OCI-LY7 (cell line): Measurements from ENCODE around the gene LRRC57. TPM values are rescaled to one million over a fixed set of nuclear protein-coding genes. Genes with fewer than 3 reads are reported as not detected.

ENCODE experiments used
- BruUV-seq: library from RNA; stranded (reverse); fragments of 400-500 nt; replicated peaks from 2 replicates; lab custom pipeline; 2021; lab: Mats Ljungman, UMichigan
- CTCF ChIA-PET: fragments of 300-600 bp; sonication (Branson Sonifier 250); formaldehyde crosslinking; loops from one replicate; lab custom pipeline; 2022; ENCODE audit warnings: antibody characterized with exemption; ENCODE audit not compliant: unreplicated experiment; lab: Charles Lee
- POLR2A ChIA-PET: fragments of 300-600 bp; sonication (Branson Sonifier 250); formaldehyde crosslinking; loops from one replicate; lab custom pipeline; 2022; ENCODE audit warnings: antibody characterized with exemption; lab: Charles Lee
- DNase-seq: peaks from one replicate; pipeline ENCODE4 v3.0.0-alpha.2; 2015; ENCODE audit warnings: low spot score
- H2AFZ ChIP-seq: fragments of 200-600 bp; sonication (generic), shearing (Covaris generic); 2 replicates; pipeline ENCODE4 v1.6.1; 2014; ENCODE audit warnings: mild to moderate bottlenecking, antibody characterized with exemption, low read length, moderate library complexity
- H3K27ac ChIP-seq: fragments of 200-600 bp; sonication (generic); 2 replicates; pipeline ENCODE4 v1.5.1; 2014; ENCODE audit warnings: mixed run types, low read depth, mild to moderate bottlenecking, moderate library complexity, low read length, inconsistent platforms; ENCODE audit not compliant: poor library complexity, severe bottlenecking
- H3K36me3 ChIP-seq: fragments of 200-600 bp; sonication (generic); 2 replicates; pipeline ENCODE4 v1.6.1; 2014; ENCODE audit warnings: mild to moderate bottlenecking, antibody characterized with exemption, low read length, moderate library complexity, mixed read lengths; ENCODE audit not compliant: insufficient read depth
- H3K4me1 ChIP-seq: fragments of 200-600 bp; sonication (generic); 2 replicates; pipeline ENCODE4 v1.5.1; 2014; ENCODE audit warnings: mild to moderate bottlenecking, low read length; ENCODE audit not compliant: insufficient read depth, poor library complexity, severe bottlenecking
- H3K4me2 ChIP-seq: fragments of 200-600 bp; sonication (generic); 2 replicates; pipeline ENCODE4 v1.6.1; 2014; ENCODE audit warnings: mild to moderate bottlenecking, low read length
- H3K4me3 ChIP-seq: fragments of 200-600 bp; sonication (generic); 2 replicates; pipeline ENCODE4 v1.5.1; 2014; ENCODE audit warnings: mild to moderate bottlenecking, low read depth, low read length; ENCODE audit not compliant: poor library complexity, severe bottlenecking
- H3K79me2 ChIP-seq: fragments of 200-600 bp; sonication (generic); 2 replicates; pipeline ENCODE4 v1.6.1; 2016; ENCODE audit warnings: low read depth, mild to moderate bottlenecking, low read length, moderate library complexity, mixed read lengths; ENCODE audit not compliant: insufficient read depth
- H3K9me2 ChIP-seq: fragments of 200-600 bp; sonication (generic); 2 replicates; pipeline ENCODE4 v1.6.1; 2016; ENCODE audit warnings: mild to moderate bottlenecking, low read length, mixed read lengths; ENCODE audit not compliant: insufficient read depth
- H3K9me3 ChIP-seq: fragments of 200-600 bp; sonication (generic); 2 replicates; pipeline ENCODE4 v1.6.1; 2014; ENCODE audit warnings: mild to moderate bottlenecking, mixed run types, low read length, mixed read lengths
- H4K20me1 ChIP-seq: fragments of 200-600 bp; sonication (generic); 2 replicates; pipeline ENCODE4 v1.6.1; 2014; ENCODE audit warnings: mild to moderate bottlenecking, antibody characterized with exemption, low read length, moderate library complexity, mixed read lengths; ENCODE audit not compliant: insufficient read depth
- CTCF ChIP-seq: fragments of 200-600 bp; sonication (generic); conservative IDR thresholded peaks from 2 replicates; pipeline ENCODE4 v1.5.1; 2014; ENCODE audit warnings: mild to moderate bottlenecking, antibody characterized with exemption, low read length, moderate library complexity, mixed read lengths
- EZH2phosphoT487 ChIP-seq: fragments of 200-600 bp; sonication (generic); IDR thresholded peaks from 2 replicates; pipeline ENCODE4 v1.6.1; 2018; ENCODE audit warnings: low read depth, borderline replicate concordance, mild to moderate bottlenecking, mixed run types, antibody characterized with exemption, low read length, moderate library complexity, mixed read lengths
- intact Hi-C: fragments of 100-400 bp; cut with micrococcal nuclease; formaldehyde crosslinking; loops from one replicate; pipeline ENCODE4 v1.10.0; 2022; ENCODE audit not compliant: unreplicated experiment
- total RNA-seq, 2 experiments: library from RNA; depleted of rRNA in 1 of 2; stranded (reverse); fragments of >200 nt in 1 of 2; shearing (Covaris generic) in 1 of 2; gene quantifications; 2 replicates each; pipeline ENCODE4 v1.2.3, GENCODE V29; 2014 to 2022

LRRC57 gene
- total RNA-seq, 2 experiments from 2014 or later = 17.9 to 21.1 TPM

- Histone ChIP-seq H3K4me2 (peak overlapping the region; percentile 69), H2AFZ (peak overlapping the region; percentile 24; the same call in 1 of the 2 replicates), H3K27ac (no peak overlapping the region), H3K79me2 (peaks cover 7% of the 10 kb centered on the region; the same call in 1 of the 2 replicates), H3K4me3 (peak overlapping the region; percentile 58), H3K9me3 (no peaks in the 10 kb centered on the region; the same call in 1 of the 2 replicates), H3K4me1 (peaks cover 54% of the 10 kb centered on the region), H4K20me1 (no peaks in the 10 kb centered on the region), H3K36me3 (peaks cover 7% of the 10 kb centered on the region), H3K9me2 (no peaks in the 10 kb centered on the region)
- DNase-seq = peak; percentile 73
- intact Hi-C loops = no loop called here
- CTCF ChIA-PET = no interaction called here
- POLR2A ChIA-PET = interaction anchor here (0.5 kb wide), 1 partner anchor 38 kb away, joined by 3 read pairs; no protein-coding TSS in a partner anchor
- BruUV-seq = no TSS peak
- no peak for TF ChIP-seq CTCF
- no peak for TF ChIP-seq EZH2phosphoT487
Measured at GRCh38 chr15:42581272-42581730, 32.7 kb upstream of the LRRC57 start.

- H3K4me1 ChIP-seq = peaks cover 59% of the 10 kb centered on the region
- no peaks in the 10 kb centered on the region; the same call in 1 of the 2 replicates for H3K36me3 ChIP-seq
- H3K9me3 ChIP-seq = no peaks in the 10 kb centered on the region; the same call in 1 of the 2 replicates
- POLR2A ChIA-PET = interaction anchor here (0.6 to 0.7 kb wide), 3 partner anchors 9 to 339 kb away, joined by 3 to 11 read pairs (median 3); no protein-coding TSS in a partner anchor
- H4K20me1 ChIP-seq = no peaks in the 10 kb centered on the region
- no peak overlapping the region for H3K4me3 ChIP-seq
- CTCF ChIA-PET = no interaction called here
- intact Hi-C loops = loop anchor here (5.0 kb wide), 2 partner anchors 73 to 338 kb away; no protein-coding TSS in a partner anchor
- H3K27ac ChIP-seq = no peak overlapping the region
- 0 out of 2 replicates have a peak overlapping the region, but pooled peaks have one; percentile 1 for H3K4me2 ChIP-seq
- no peaks in the 10 kb centered on the region for H3K9me2 ChIP-seq
- no peak overlapping the region for H2AFZ ChIP-seq
- no peak for DNase-seq
- H3K79me2 ChIP-seq = peaks cover 11% of the 10 kb centered on the region; the same call in 1 of the 2 replicates
- TF ChIP-seq CTCF (no peak), EZH2phosphoT487 (no peak)
- no TSS peak for BruUV-seq
Measured at GRCh38 chr15:42578984-42579537, 30.5 kb upstream of the LRRC57 start.
